ENCODE measurements around the gene ISOC2. TPM values are rescaled to one million over a fixed set of nuclear protein-coding genes. Genes with fewer than 3 reads are reported as not detected.

The ISOC2 gene
- total RNA-seq, 1 donor, result 41.3 TPM

DNA sequence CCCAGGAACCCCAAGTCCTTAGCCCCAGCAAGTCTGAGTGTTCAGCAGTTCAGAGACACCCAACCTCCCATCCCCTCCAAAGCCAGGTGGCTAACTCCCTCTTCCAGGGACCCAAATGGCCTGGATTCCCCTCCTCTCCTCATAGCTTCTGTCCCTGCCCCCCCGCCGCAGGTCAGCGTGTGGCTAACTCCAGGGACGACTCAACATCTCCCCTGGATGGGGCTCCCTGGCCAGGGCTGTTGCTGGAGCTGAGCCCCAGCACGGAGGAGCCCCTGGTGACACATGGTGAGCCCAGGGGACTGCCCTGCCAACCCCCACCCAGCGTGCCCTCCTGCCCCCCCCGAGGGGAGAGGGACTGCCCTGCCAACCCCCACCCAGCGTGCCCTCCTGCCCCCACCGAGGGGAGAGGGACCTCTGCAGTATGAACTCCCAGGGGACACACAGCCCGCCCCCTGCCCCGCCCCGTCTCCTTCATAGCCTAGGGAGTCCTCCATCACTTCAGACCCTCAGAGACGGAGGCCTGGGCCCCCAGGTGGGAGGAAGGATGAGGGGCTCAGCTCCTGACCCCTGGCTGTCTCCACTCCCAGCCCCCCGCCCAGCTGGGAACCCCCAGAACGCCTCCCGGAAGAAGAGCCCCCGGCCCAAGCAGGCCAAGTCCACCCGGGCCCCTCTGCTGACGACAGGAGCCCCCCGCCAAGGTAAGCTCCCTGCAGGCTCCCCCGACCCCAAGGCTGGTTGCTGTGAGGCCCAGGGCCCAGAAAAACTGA, 28.5 kb upstream of the ISOC2 start:
- TF ChIP-seq, protein P1, sequence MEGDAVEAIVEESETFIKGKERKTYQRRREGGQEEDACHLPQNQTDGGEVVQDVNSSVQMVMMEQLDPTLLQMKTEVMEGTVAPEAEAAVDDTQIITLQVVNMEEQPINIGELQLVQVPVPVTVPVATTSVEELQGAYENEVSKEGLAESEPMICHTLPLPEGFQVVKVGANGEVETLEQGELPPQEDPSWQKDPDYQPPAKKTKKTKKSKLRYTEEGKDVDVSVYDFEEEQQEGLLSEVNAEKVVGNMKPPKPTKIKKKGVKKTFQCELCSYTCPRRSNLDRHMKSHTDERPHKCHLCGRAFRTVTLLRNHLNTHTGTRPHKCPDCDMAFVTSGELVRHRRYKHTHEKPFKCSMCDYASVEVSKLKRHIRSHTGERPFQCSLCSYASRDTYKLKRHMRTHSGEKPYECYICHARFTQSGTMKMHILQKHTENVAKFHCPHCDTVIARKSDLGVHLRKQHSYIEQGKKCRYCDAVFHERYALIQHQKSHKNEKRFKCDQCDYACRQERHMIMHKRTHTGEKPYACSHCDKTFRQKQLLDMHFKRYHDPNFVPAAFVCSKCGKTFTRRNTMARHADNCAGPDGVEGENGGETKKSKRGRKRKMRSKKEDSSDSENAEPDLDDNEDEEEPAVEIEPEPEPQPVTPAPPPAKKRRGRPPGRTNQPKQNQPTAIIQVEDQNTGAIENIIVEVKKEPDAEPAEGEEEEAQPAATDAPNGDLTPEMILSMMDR (IDR thresholded peaks at IDR 0.05; ENCODE audit: insufficient read depth, low read length), result no peak
- DNase-seq (ENCODE audit: low read depth), result peak; percentile 52
- H3K4me3 ChIP-seq (ENCODE audit: low read depth, low read length), result no peak overlapping the region

DNA sequence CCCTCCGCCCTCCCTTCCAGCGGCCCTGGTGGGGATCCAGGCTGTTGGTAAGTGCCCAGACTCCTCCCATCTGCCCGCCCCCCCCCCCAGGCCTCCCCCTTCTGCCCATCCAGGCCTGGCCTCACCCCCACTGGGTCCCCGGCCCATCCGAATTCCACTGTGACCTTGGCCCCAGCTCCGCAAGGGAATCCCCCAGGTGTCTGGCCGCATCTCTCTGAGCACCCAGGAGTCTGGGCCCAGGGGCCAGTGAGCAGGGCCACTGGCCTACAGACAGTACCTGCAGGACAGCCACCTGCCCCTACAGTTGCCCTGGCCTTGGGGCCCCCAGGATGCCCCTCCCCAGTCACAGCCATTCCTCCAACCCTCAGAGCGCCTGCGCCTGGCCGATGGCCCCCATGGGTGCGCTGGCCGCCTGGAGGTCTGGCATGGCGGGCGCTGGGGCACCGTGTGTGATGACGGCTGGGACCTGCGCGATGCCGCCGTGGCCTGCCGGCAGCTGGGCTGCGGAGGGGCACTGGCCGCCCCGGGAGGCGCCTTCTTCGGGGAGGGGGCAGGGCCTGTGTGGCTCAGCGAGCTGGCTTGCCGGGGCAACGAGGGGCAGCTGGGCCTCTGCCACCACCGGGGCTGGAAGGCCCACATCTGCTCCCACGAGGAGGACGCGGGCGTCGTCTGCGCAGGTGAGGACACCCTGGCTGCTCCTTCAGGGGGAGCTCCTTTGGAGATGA, 27.7 kb upstream of the ISOC2 start:
- TF ChIP-seq, protein P1 (IDR thresholded peaks at IDR 0.05; ENCODE audit: insufficient read depth, low read length), result no peak
- no peak overlapping the region for H3K4me3 ChIP-seq (ENCODE audit: low read depth, low read length)
- peak; percentile 31 for DNase-seq (ENCODE audit: low read depth)

DNA sequence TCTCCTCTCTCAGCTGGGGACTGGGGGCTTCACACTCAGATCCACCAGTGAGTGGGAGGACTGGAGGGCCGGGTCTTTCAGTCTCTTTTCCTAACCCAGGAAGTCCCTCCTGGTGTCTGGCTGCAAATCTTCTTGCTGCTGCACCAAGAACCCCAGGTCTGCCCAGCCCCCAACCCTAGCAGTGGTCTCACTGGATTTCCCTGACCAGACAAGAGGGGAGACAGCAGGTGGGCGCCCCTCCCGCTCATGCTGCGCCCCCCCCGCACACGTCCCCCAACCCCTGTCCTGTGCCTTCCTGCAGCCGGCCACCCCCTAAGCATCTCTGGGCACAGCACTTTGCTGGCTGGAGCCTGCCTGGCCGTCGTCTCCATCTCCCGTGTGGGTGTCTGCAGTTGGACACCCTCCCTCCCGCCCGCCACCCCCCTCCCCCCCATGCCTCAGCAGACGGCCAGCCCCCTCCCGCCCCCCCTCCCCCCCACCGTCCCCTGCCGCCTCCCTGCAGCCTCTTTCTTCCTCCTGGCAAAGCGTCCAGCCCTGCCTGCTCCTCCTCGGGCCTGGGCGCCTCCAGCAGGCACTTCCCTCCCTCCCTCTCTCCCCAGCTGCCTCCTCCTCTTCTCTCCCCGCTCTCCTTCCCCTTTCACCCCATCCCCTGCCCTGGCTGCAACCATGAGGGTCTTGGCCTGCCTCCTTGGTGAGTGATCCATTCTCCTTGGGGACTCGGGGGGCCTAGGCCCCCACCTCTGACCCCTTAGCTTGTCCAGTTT, 26.7 kb upstream of the ISOC2 start, which contains the start of gene SSC5D:
TSS of gene SSC5D (plus strand) at position 513 of the 764 bp plus-strand sequence. CDS start at position 667, 154 bp downstream.
- DNase-seq (ENCODE audit: low read depth), result peak; percentile 64
- peak within 1 kb of the TSS; percentile 81 for H3K4me3 ChIP-seq (ENCODE audit: low read depth, low read length)
- TF ChIP-seq, protein P1 (IDR thresholded peaks at IDR 0.05; ENCODE audit: insufficient read depth, low read length), result no peak

DNA sequence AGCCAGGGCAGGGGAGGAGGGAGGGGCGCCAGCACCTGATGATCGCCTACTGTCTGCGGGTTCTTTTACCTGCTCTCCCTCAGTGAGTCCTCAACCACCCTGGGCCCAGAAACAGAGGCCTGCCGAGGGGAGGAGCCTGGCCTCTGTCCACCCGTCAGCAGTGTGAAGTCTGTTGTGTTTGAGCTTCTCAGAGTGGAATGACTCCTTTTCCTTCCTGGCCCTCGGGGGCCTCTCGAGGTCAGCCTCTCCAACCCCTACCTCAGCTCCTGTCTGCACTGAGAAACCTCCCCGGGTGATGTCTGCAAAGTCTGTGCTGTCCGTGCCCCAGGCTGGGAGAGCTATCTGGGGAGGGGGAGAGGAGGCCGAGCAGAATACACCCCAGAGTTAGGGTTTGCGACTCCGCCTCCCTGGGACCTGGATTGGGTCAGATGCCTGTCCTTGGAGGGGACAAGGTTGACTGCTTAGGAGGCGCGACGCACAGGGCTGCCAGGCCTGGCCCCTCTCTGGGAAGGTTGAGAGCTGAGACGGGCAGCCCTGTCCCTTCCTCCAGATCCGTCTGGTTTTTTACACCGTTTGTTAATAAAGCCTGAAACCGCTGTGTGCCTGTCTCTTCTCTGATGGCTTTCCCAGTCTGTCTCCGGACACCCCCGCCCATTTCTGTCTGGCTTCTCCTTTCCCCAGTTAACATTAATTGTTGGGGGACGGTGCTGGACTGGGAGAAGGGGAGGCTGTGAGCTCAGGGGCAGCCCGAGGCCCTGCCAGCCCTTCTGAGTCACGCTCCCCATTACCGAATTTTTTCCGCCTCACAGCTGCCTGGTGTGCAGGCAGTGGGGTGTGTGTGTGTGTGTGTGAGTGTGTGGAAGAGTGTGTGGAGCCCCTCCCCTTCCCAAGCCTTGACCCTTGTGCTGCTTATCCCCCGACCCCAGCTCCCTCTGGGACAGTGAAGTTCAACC, 25.8 kb upstream of the ISOC2 start:
- TF ChIP-seq, protein P1 (IDR thresholded peaks at IDR 0.05; ENCODE audit: insufficient read depth, low read length), result no peak
- H3K4me3 ChIP-seq (ENCODE audit: low read depth, low read length), result peak overlapping the region; percentile 81
- peak; percentile 96 for DNase-seq (ENCODE audit: low read depth)

DNA sequence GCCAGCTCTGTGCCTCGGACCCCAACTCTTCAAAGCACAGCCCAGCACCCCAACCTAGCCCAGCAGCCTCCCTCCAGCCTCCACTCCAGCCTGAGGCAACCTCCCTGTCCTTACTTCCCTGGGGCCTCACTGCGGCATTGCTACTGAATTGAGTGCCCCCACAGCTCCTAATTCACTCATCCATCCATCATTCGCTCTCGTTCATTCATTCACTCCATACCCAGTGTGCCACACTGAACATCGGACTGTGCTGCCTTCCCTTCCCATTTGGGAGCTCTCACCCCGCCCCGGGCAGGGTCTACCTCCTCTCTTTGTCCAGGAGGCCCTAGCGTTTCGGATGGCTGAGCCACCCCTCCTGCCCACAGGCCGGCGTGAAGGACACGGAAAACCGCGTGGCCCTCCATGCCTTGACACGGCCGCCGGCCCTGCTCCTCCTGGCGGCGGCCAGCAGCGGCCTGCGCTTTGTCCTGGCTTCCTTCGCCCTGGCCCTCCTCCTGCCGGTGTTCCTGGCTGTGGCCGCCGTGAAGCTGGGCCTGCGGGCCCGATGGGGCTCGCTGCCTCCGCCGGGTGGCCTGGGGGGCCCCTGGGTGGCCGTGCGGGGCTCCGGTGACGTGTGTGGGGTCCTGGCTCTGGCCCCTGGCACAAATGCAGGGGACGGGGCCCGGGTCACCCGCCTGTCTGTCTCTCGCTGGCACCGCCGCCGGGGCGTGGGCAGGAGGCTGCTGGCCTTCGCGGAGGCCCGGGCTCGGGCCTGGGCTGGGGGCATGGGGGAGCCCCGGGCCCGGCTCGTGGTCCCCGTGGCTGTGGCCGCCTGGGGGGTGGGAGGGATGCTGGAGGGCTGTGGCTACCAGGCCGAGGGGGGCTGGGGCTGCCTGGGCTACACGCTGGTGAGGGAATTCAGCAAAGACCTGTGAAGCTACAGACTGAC, 24.9 kb upstream of the ISOC2 start:
- TF ChIP-seq, protein P1 (IDR thresholded peaks at IDR 0.05; ENCODE audit: insufficient read depth, low read length), result peak; percentile 63
- peak overlapping the region; percentile 81 for H3K4me3 ChIP-seq (ENCODE audit: low read depth, low read length)
- DNase-seq (ENCODE audit: low read depth), result peak; percentile 46
